ENCODE data around the gene PCBP4. TPM values are rescaled to one million over a fixed set of nuclear protein-coding genes. Genes with fewer than 3 reads are reported as not detected.
A peak's percentile ranks its signal among the peaks of the same experiment; 100 is the strongest.
"Not testable (repeated sequence)": the region's sequence is repeated elsewhere in the genome, so short reads cannot be mapped to it uniquely, and the experiment has no call there.

PCBP4 gene
- total RNA-seq, 1 donor from 2014 or later: 31.3 TPM

- DNase-seq: not testable (repeated sequence)
These were observed 26.4 kb upstream of the PCBP4 start for GRCh38 chr3:51993657-51994056.

- DNase-seq: no peak
These were observed 24.9 kb upstream of the PCBP4 start for GRCh38 chr3:51992017-51992682.

DNA sequence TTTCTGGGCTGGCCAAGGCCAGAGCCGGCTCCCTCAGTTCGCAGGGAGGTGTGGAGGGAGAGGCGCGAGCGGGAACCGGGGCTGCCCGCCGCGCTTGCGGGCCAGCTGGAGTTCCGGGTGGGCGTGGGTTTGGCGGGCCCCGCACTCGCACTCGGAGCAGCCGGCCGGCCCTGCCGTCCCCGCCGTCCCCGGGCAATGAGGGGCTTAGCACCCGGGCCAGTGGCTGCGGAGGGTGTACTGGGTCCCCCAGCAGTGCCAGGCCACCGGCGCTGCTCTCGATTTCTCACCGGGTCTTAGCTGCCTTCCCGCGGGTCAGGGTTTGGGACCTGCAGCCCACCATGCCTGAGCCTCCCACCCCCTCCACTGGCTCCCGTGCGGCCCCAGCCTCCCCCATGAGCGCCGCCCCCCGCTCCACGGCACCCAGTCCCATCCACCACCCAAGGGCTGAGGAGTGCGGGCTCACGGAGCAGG, 23.3 kb upstream of the PCBP4 start:
- DNase-seq: not testable (repeated sequence)

GRCh38 chr3:51988286-51989146, 21.3 kb upstream of the PCBP4 start:
- no peak for DNase-seq

GRCh38 chr3:51987568-51987967, 20.3 kb upstream of the PCBP4 start:
- DNase-seq: no peak

GRCh38 chr3:51986010-51986947, 19.0 kb upstream of the PCBP4 start:
- no peak for DNase-seq

GRCh38 chr3:51985063-51985462, 17.8 kb upstream of the PCBP4 start:
- no peak for DNase-seq

DNA sequence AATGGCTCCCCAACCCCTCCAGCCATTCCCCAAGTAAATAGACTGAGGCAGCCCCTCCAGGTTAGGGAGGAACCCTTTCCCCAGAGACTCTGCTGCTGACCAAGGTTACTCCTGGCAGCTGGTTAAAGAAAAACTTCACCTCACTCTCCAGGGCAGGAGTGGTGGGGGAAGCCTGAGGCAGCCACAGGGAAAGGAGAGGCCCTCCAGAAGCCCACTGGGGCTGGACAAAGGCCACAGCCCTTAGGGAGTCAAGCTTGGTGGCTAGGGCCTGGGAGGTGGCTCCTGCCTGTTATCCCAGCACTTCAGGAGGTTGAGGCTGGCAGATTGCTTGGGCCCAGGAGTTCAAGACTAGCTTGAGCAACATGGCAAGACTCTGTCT, 17.0 kb upstream of the PCBP4 start:
- no peak for DNase-seq

GRCh38 chr3:51983578-51984268, 16.5 kb upstream of the PCBP4 start:
- DNase-seq: no peak

DNA sequence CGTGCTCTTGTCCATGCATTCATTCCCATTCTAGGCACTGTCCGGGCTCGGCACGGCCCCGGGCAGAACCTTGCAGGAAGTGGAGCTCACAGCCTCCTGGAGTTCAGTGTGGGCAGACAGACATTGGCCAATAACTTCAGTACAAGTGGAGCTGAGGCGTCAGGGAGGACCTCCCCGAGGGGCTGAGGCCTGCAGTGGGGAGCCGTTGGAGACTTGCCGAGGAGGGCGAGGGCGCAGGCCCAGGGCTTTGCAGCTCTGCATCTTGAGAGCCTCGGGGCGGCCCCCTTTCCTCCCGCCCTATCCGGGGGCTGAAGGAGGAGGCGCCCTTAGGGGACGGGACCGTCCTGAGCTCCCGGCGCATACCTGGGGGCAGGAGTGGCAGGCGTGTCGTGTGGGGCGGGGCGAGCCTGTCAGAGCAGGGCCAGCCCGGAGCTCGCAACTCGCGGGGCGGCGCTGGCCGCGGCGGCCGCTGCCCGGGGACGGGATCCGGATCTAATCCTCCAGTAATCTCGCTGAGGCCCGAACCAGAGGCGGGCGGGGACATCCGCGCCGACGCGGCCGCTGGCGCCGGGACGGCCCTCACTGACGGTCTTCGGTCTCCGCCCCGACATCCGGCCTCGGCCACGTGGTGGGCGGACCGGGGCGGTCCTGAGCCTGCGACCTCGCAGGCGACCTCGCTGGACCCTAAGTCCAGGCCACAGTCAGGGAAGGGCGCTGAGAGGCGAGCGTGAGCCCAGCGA, 15.8 kb upstream of the PCBP4 start, which contains the start of gene ACY1:
TSS of gene ACY1 (plus strand) at position 698 of the 740 bp plus-strand sequence. CDS start 530 bp downstream, outside the sequence.
- peak; percentile 87 for DNase-seq

DNA sequence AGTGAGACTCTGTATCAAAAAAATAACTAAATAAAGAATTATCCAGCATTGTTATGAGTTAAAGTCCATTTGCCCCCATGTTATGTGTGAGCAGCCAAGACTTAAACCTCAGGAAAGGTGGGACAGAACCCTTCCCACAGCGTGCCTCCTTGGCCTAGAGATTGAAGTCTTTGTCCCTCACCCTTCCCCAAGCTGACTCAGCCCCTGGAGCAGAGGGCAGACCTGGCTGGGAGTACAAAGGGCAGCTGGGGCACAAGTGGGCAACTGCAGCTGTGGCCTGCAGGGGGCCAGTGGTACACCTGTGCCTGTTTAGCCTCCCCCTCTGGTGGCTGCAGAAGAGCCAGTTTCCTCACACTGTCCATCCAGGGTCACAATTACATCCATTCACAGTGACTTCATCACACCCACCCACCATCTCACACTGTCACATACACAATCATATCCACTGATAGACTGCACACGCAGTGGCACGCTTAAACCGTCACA, 15.1 kb upstream of the PCBP4 start:
- DNase-seq: peak; percentile 61

GRCh38 chr3:51980253-51980652, 13.0 kb upstream of the PCBP4 start:
- no peak for DNase-seq

- no peak for DNase-seq
These were observed 10.9 kb upstream of the PCBP4 start for GRCh38 chr3:51978143-51978502.

- no peak for DNase-seq
These were observed 10.3 kb upstream of the PCBP4 start for GRCh38 chr3:51977446-51978142.

DNA sequence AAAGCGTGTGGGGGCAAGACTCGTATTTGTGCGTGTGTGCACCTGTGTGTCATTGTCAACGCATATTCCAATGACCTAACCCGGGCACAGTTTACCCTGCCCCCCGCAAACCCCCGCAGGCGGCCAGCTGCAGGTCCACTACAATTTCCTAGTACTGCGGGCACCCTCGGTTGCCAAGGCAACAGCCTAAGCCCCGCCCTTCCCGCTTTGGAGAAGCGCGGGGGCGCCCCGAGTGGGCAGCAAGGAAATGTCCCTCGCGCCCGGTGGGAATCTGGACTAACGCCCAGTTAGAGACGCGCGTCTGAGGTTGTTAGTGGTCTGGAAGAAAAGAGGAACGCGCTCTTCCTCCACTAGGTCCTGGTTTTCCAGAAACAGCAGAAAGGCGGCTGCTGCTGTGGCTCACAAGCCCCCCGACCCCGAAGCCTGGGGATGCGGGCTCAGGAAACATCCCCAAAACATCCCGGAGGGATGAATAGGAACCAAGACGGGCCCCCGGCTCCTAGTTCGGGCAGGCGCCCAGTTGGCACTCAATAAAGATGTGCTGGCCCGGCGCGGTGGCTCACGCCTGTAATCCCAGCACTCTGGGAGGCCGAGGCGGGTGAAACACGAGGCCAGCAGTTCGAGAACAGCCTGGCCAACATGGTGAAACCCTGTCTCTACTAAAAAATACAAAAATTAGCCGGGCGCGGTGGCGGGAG, 8.7 kb upstream of the PCBP4 start:
- DNase-seq: peak; percentile 67

DNA sequence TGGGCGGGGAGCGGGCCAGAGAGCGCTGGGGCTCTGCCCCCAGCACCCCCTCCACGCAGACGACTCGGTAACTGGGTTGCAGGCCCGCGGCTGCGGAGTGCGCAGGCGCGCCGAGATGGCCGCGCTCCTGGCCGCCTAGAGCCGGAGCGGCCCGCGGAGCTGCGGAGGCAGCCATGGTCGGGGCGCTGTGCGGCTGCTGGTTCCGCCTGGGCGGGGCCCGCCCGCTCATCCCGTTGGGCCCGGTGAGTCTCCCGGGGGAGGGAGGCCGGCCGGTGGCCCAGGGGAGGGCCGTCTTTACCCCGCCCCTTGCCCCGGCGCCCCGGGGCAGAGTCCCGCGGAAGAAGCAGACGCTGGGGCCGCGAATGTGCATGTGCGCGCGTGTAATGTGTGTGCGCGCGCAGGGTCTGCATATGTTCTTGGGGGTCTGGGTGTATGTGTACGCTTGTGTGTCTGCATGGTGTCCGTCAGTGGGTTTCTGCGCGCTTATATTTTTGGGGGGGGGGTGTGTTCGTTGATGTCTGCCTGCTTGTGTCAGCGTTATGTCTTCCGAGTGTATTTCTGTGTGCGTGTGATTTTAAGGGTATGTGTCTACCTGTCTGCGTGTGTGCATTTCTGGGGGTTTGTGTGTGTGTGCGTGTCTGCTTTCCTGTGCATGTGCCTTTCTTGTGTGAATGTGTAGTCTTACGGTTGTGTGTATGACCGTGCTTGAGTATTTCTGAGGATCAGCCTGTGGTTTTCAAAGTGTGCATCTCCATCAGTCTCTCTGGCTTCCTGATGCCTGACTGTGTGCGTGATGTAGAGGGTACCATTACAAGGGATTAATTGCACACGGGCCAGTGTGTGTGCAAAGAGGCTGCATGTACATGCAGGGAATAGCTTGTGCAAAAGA, 8.0 kb upstream of the PCBP4 start, which contains the start of gene ABHD14A:
TSS of gene ABHD14A (plus strand) at position 102 of the 889 bp plus-strand sequence. CDS start at position 174, 72 bp downstream.
- peak; percentile 75 for DNase-seq

DNA sequence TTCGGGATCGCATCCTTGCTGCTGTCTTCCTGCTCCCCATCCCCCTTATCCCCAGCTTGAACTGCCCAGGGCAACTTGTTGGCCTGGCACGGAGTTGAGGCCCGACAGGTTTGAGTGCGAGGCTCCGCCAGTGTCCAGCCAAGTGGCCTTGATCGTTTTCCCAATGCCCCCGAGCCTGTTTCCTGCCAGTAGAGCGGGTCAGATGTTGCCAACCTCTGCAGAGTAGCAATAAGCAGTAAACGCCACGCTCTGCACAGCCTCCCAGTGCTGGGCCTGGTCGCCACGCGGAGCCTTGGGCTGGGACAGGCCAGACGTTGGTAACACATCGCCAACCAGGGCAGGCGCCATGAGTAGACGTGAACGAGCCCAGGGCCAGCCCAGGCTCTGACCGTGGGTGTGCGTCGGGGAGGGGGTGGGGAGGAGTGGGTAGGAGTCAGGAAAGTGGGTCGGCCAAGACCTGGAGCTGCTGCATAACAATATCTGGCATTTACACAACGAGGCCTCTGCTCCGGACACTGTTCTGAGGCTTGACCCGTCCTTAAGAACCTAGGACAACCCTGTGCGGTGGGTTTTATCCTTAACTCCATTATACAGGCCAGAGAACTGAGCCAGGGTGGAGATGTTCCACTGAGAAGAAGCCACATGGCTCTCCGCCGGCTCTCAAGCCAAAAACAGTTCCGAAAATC, 7.2 kb upstream of the PCBP4 start:
- DNase-seq: no peak

DNA sequence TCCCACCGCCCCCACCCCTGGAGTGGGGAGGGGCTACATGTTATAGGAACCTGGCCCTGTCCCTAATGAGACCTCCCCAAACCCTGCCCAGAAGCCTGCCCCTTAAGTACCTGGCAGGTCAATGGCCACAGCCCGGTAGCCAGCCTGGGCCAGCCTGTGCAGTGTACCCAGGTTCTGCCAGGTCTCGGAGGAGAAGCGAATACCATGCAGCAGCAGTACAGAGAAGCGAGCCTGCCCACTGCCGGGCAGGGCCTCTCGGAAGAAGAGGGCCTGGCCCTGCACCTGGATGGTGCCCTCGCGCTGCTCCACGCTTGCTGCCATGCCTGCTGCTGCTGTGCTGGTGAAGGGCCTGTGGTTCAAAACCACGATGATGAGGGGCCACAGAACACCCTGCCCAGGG, 4.1 kb upstream of the PCBP4 start:
- DNase-seq: no peak

Measured in dermis blood vessel endothelial cell (primary cell).